WTC11 (cell line): Measurements from ENCODE around the gene AKR1D1. TPM values are rescaled to one million over a fixed set of nuclear protein-coding genes. Genes with fewer than 3 reads are reported as not detected.

Experiments used
- ATAC-seq: fragments of 200-7000 bp; cut with Tn5 transposase; 2 replicates; pipeline ENCODE4 v1.10.0; 2021; ENCODE audit warnings: mild to moderate bottlenecking, moderate library complexity
- CTCF ChIA-PET: fragments of 300-600 bp; sonication (Branson Sonifier 250); formaldehyde crosslinking; loops from one replicate; lab custom pipeline; 2021; ENCODE audit warnings: antibody characterized with exemption; lab: Charles Lee
- POLR2A ChIA-PET: fragments of 350-600 bp; sonication (Branson Sonifier 250); formaldehyde crosslinking; loops from one replicate; lab custom pipeline; 2021; ENCODE audit warnings: antibody characterized with exemption; lab: Charles Lee
- DNase-seq: peaks from one replicate; pipeline ENCODE4 v3.0.0; 2021; ENCODE audit warnings: low spot score
- H3K27ac Mint-ChIP-seq: 2 replicates; pipeline ENCODE4 v1.8.0; 2021; ENCODE audit warnings: mixed read lengths
- H3K27me3 Mint-ChIP-seq: 2 replicates; pipeline ENCODE4 v1.8.0; 2021; ENCODE audit warnings: low read depth, mild to moderate bottlenecking, moderate library complexity, mixed read lengths
- H3K36me3 Mint-ChIP-seq: 2 replicates; pipeline ENCODE4 v1.8.0; 2021; ENCODE audit warnings: mixed read lengths
- H3K4me1 Mint-ChIP-seq: 2 replicates; pipeline ENCODE4 v1.8.0; 2022; ENCODE audit warnings: mixed read lengths
- H3K4me3 Mint-ChIP-seq: 2 replicates; pipeline ENCODE4 v1.8.0; 2021; ENCODE audit warnings: mild to moderate bottlenecking, moderate library complexity, mixed read lengths
- H3K9me3 Mint-ChIP-seq: 2 replicates; pipeline ENCODE4 v1.8.0; 2021; ENCODE audit warnings: mixed read lengths
- E2F1 ChIP-seq: sonication (generic); formaldehyde crosslinking; IDR thresholded peaks from 2 replicates; pipeline ENCODE4 v1.8.0; 2022; ENCODE audit warnings: mild to moderate bottlenecking, missing genetic modification reagents
- E2F4 ChIP-seq: sonication (generic); formaldehyde crosslinking; IDR thresholded peaks from 2 replicates; pipeline ENCODE4 v1.8.1; 2022; ENCODE audit warnings: low read depth, mild to moderate bottlenecking, moderate library complexity, missing genetic modification reagents, borderline replicate concordance
- ELF4 ChIP-seq: sonication (generic); formaldehyde crosslinking; IDR thresholded peaks from 2 replicates; pipeline ENCODE4 v1.8.1; 2022; ENCODE audit warnings: low read depth, mild to moderate bottlenecking, moderate library complexity, missing genetic modification reagents
- EMX1 ChIP-seq: fragments of 250-450 bp; sonication (Bioruptor Pico); IDR thresholded peaks from 2 replicates; pipeline ENCODE4 v1.8.0; 2021; ENCODE audit warnings: mild to moderate bottlenecking
- ESRRA ChIP-seq: sonication (generic); formaldehyde crosslinking; IDR thresholded peaks from 2 replicates; pipeline ENCODE4 v1.8.1; 2022; ENCODE audit warnings: mild to moderate bottlenecking, missing genetic modification reagents, borderline replicate concordance
- FOXJ3 ChIP-seq: sonication (generic); formaldehyde crosslinking; IDR thresholded peaks from 2 replicates; pipeline ENCODE4 v1.9.0; 2021; ENCODE audit warnings: missing genetic modification reagents, mild to moderate bottlenecking, borderline replicate concordance
- JUN ChIP-seq: sonication (generic); formaldehyde crosslinking; IDR thresholded peaks from 2 replicates; pipeline ENCODE4 v1.8.0; 2023; ENCODE audit warnings: mild to moderate bottlenecking, missing genetic modification reagents
- MXD4 ChIP-seq: fragments of 250-450 bp; sonication (Bioruptor Pico); IDR thresholded peaks from 2 replicates; pipeline ENCODE4 v1.8.0; 2021; ENCODE audit warnings: mild to moderate bottlenecking, moderate library complexity, borderline replicate concordance
- SMAD3 ChIP-seq: sonication (generic); formaldehyde crosslinking; IDR thresholded peaks from 2 replicates; pipeline ENCODE4 v1.8.0; 2022; ENCODE audit warnings: missing genetic modification reagents, mild to moderate bottlenecking, borderline replicate concordance
- SMAD4 ChIP-seq: sonication (generic); formaldehyde crosslinking; IDR thresholded peaks from 2 replicates; pipeline ENCODE4 v1.8.0; 2022; ENCODE audit warnings: mild to moderate bottlenecking, missing genetic modification reagents
- TEAD1 ChIP-seq: sonication (generic); formaldehyde crosslinking; IDR thresholded peaks from 2 replicates; pipeline ENCODE4 v1.8.0; 2022; ENCODE audit warnings: mild to moderate bottlenecking, missing genetic modification reagents
- TEAD4 ChIP-seq: sonication (generic); formaldehyde crosslinking; IDR thresholded peaks from 2 replicates; pipeline ENCODE4 v1.8.0; 2022; ENCODE audit warnings: mild to moderate bottlenecking, missing genetic modification reagents
- USF2 ChIP-seq: sonication (generic); formaldehyde crosslinking; IDR thresholded peaks from 2 replicates; pipeline ENCODE4 v1.8.1; 2023; ENCODE audit warnings: mild to moderate bottlenecking, missing genetic modification reagents, moderate library complexity
- ZNF138 ChIP-seq: sonication (generic); formaldehyde crosslinking; conservative IDR thresholded peaks from 2 replicates; pipeline ENCODE4 v1.8.1; 2022; ENCODE audit warnings: mild to moderate bottlenecking, moderate library complexity, missing genetic modification reagents
- ZNF263 ChIP-seq: sonication (generic); formaldehyde crosslinking; IDR thresholded peaks from 2 replicates; pipeline ENCODE4 v1.8.1; 2022; ENCODE audit warnings: low read depth, mild to moderate bottlenecking, moderate library complexity, missing genetic modification reagents
- ZNF317 ChIP-seq: sonication (generic); formaldehyde crosslinking; IDR thresholded peaks from 2 replicates; pipeline ENCODE4 v1.8.1; 2023; ENCODE audit warnings: low read depth, mild to moderate bottlenecking, moderate library complexity, missing genetic modification reagents, borderline replicate concordance
- ZNF416 ChIP-seq: fragments of 250-450 bp; sonication (Bioruptor Pico); IDR thresholded peaks from 2 replicates; pipeline ENCODE4 v1.9.0; 2021; ENCODE audit warnings: mild to moderate bottlenecking, inconsistent platforms
- ZNF425 ChIP-seq: fragments of 250-450 bp; sonication (Bioruptor Pico); conservative IDR thresholded peaks from 2 replicates; pipeline ENCODE4 v1.9.0; 2021; ENCODE audit warnings: mild to moderate bottlenecking
- total RNA-seq: library from RNA; stranded (reverse); gene quantifications from 3 replicates; pipeline ENCODE4 v1.2.3, GENCODE V29; 2021
- TF ChIP-seq, protein P1 (sequence below): sonication (generic); formaldehyde crosslinking; IDR thresholded peaks from 2 replicates; pipeline ENCODE4 v1.8.1; 2023; ENCODE audit warnings: mild to moderate bottlenecking, missing genetic modification reagents
- TF ChIP-seq, protein P2 (sequence below): sonication (generic); formaldehyde crosslinking; IDR thresholded peaks from 2 replicates; pipeline ENCODE4 v1.8.1; 2022; ENCODE audit warnings: missing genetic modification reagents, borderline replicate concordance
- TF ChIP-seq, protein P3 (sequence below): sonication (generic); formaldehyde crosslinking; IDR thresholded peaks from 2 replicates; pipeline ENCODE4 v1.8.0; 2022; ENCODE audit warnings: mild to moderate bottlenecking, missing genetic modification reagents

AKR1D1 gene
- total RNA-seq, 1 experiment from 2014 or later = 0.24 TPM

DNA sequence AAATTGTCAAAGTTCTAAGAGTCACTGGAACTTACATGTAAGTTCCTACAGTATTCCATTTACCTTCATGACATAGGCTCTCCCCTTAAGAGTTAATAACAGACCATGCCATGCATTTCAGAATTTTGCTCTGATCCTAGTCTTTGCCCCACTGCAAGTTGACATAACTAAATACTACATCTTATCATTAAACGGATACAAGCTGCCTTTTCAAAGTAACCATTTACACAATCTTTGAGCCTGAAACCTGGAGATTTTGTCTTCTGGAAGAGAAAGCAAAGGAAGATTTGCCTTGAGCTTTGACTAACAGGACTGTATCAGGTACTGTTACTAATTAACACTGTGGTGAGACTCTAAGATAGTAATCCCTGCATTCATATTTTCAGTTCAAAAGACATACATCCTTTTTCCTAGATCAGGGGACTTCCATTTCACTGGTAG lies 9.3 kb upstream of the AKR1D1 start (continued):
- TF ChIP-seq ZNF317 (CRISPR knock-in tag) (no peak), SMAD4 (CRISPR knock-in tag) (no peak)

GRCh38 chr7:138067774-138068173 lies 8.5 kb upstream of the AKR1D1 start:
- DNase-seq = no peak
- H3K4me1 Mint-ChIP-seq = peaks cover 24% of the 10 kb centered on the region
- TF ChIP-seq MXD4 (CRISPR knock-in tag) (no peak), SMAD3 (no peak), ESRRA (CRISPR knock-in tag) (no peak), E2F4 (no peak), ZNF263 (CRISPR knock-in tag) (no peak), ZNF416 (CRISPR knock-in tag) (no peak), ELF4 (CRISPR knock-in tag) (no peak)
- H3K36me3 Mint-ChIP-seq = peaks cover under 1% of the 10 kb centered on the region; the same call in 1 of the 2 replicates
- H3K27ac Mint-ChIP-seq = no peak overlapping the region
- no peak overlapping the region for H3K4me3 Mint-ChIP-seq
- no peak for ATAC-seq
- POLR2A ChIA-PET = no interaction called here
- no peaks in the 10 kb centered on the region for H3K27me3 Mint-ChIP-seq
- peaks cover 6% of the 10 kb centered on the region; the same call in 1 of the 2 replicates for H3K9me3 Mint-ChIP-seq
- CTCF ChIA-PET = no interaction called here

- CTCF ChIA-PET = no interaction called here
- peaks cover 35% of the 10 kb centered on the region for H3K9me3 Mint-ChIP-seq
- H3K27ac Mint-ChIP-seq = no peak overlapping the region
Measured at GRCh38 chr7:138070908-138071307, 5.4 kb upstream of the AKR1D1 start.

More at GRCh38 chr7:138070908-138071307, 5.4 kb upstream of the AKR1D1 start:
- Mint-ChIP-seq H3K4me3 (no peak overlapping the region), H3K4me1 (peaks cover 32% of the 10 kb centered on the region), H3K27me3 (peaks cover 4% of the 10 kb centered on the region), H3K36me3 (peaks cover 30% of the 10 kb centered on the region)
- no peak for ATAC-seq
- no peak for DNase-seq
- TF ChIP-seq, protein P1, sequence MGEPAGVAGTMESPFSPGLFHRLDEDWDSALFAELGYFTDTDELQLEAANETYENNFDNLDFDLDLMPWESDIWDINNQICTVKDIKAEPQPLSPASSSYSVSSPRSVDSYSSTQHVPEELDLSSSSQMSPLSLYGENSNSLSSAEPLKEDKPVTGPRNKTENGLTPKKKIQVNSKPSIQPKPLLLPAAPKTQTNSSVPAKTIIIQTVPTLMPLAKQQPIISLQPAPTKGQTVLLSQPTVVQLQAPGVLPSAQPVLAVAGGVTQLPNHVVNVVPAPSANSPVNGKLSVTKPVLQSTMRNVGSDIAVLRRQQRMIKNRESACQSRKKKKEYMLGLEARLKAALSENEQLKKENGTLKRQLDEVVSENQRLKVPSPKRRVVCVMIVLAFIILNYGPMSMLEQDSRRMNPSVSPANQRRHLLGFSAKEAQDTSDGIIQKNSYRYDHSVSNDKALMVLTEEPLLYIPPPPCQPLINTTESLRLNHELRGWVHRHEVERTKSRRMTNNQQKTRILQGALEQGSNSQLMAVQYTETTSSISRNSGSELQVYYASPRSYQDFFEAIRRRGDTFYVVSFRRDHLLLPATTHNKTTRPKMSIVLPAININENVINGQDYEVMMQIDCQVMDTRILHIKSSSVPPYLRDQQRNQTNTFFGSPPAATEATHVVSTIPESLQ (CRISPR knock-in tag) = no peak
- no peak for TF ChIP-seq ZNF138
- TF ChIP-seq JUN (CRISPR knock-in tag) = no peak
- TF ChIP-seq FOXJ3 (CRISPR knock-in tag) = no peak
- TF ChIP-seq ZNF425 (CRISPR knock-in tag) = no peak
- no peak for TF ChIP-seq EMX1 (CRISPR knock-in tag)
- TF ChIP-seq, protein P2, sequence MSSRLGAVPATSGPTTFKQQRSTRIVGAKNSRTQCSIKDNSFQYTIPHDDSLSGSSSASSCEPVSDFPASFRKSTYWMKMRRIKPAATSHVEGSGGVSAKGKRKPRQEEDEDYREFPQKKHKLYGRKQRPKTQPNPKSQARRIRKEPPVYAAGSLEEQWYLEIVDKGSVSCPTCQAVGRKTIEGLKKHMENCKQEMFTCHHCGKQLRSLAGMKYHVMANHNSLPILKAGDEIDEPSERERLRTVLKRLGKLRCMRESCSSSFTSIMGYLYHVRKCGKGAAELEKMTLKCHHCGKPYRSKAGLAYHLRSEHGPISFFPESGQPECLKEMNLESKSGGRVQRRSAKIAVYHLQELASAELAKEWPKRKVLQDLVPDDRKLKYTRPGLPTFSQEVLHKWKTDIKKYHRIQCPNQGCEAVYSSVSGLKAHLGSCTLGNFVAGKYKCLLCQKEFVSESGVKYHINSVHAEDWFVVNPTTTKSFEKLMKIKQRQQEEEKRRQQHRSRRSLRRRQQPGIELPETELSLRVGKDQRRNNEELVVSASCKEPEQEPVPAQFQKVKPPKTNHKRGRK = no peak
- no peak for TF ChIP-seq E2F1 (CRISPR knock-in tag)
- TF ChIP-seq USF2 (CRISPR knock-in tag) = no peak
- no peak for TF ChIP-seq E2F4
- no peak for TF ChIP-seq SMAD4 (CRISPR knock-in tag)
- no peak for TF ChIP-seq ZNF263 (CRISPR knock-in tag)
- TF ChIP-seq, protein P3, sequence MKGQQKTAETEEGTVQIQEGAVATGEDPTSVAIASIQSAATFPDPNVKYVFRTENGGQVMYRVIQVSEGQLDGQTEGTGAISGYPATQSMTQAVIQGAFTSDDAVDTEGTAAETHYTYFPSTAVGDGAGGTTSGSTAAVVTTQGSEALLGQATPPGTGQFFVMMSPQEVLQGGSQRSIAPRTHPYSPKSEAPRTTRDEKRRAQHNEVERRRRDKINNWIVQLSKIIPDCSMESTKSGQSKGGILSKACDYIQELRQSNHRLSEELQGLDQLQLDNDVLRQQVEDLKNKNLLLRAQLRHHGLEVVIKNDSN (CRISPR knock-in tag) = no peak
- TF ChIP-seq TEAD4 = no peak
- TF ChIP-seq TEAD1 (CRISPR knock-in tag) = no peak
- POLR2A ChIA-PET = no interaction called here
